Activated CD4-positive, CD25-positive, alpha-beta regulatory T cell treated with anti-CD3 and anti-CD28 coated beads, Interleukin-2, amount 50 U/mL, for 24 hours (primary cell): Measurements from ENCODE around the gene WWC1.
A peak's percentile ranks its signal among the peaks of the same experiment; 100 is the strongest.
"Not testable (repeated sequence)": the region's sequence is repeated elsewhere in the genome, so short reads cannot be mapped to it uniquely, and the experiment has no call there.

Experiments used
- ATAC-seq, 2 donors: fragments of 150-1000 bp; cut with Tn5 transposase; one replicate each; pipeline ENCODE4 v1.10.0; 2021; ENCODE audit warnings: mild to moderate bottlenecking in 1 of 2, moderate library complexity in 1 of 2

Gene WWC1

GRCh38 chr5:168310541-168310940 lies 19.1 kb downstream of the WWC1 start:
- not testable (repeated sequence) for ATAC-seq

- ATAC-seq = no peak
These were observed 19.7 kb downstream of the WWC1 start for GRCh38 chr5:168311061-168311566.

GRCh38 chr5:168312606-168313295 lies 21.3 kb downstream of the WWC1 start:
- no peak for ATAC-seq

GRCh38 chr5:168313596-168314204 lies 22.3 kb downstream of the WWC1 start:
- ATAC-seq = no peak

- ATAC-seq = no peak
These were observed 23.4 kb downstream of the WWC1 start for GRCh38 chr5:168314735-168315411.

GRCh38 chr5:168315416-168316138 lies 24.1 kb downstream of the WWC1 start:
- no peak for ATAC-seq

- no peak for ATAC-seq
These were observed 24.7 kb downstream of the WWC1 start for GRCh38 chr5:168316139-168316578.

GRCh38 chr5:168317096-168317520 lies 25.7 kb downstream of the WWC1 start:
- ATAC-seq = no peak

GRCh38 chr5:168317521-168318147 lies 26.2 kb downstream of the WWC1 start:
- ATAC-seq = no peak

GRCh38 chr5:168318240-168318639 lies 26.8 kb downstream of the WWC1 start:
- no peak for ATAC-seq

GRCh38 chr5:168319774-168320173 lies 28.3 kb downstream of the WWC1 start:
- no peak for ATAC-seq

- ATAC-seq = no peak
These were observed 29.4 kb downstream of the WWC1 start for GRCh38 chr5:168320805-168321204.

- ATAC-seq = no peak
These were observed 33.6 kb downstream of the WWC1 start for GRCh38 chr5:168324859-168325630.

- ATAC-seq = no peak
These were observed 35.6 kb downstream of the WWC1 start for GRCh38 chr5:168327019-168327421.

GRCh38 chr5:168327451-168327850 lies 36.0 kb downstream of the WWC1 start:
- ATAC-seq = no peak

GRCh38 chr5:168327994-168328393 lies 36.5 kb downstream of the WWC1 start:
- no peak for ATAC-seq

- ATAC-seq = no peak
These were observed 37.4 kb downstream of the WWC1 start for GRCh38 chr5:168328814-168329213.

- ATAC-seq = no peak
These were observed 37.9 kb downstream of the WWC1 start for GRCh38 chr5:168329302-168329701.

GRCh38 chr5:168332042-168332441 lies 40.6 kb downstream of the WWC1 start:
- peak in 1 of 2 donors; percentile 21 for ATAC-seq

- no peak for ATAC-seq
These were observed 42.8 kb downstream of the WWC1 start for GRCh38 chr5:168334280-168334679.

- no peak for ATAC-seq
These were observed 43.2 kb downstream of the WWC1 start for GRCh38 chr5:168334695-168335094.

- no peak for ATAC-seq
These were observed 45.9 kb downstream of the WWC1 start for GRCh38 chr5:168337361-168337760.
